GM20000 (cell line): Measurements from ENCODE around the gene INPP1.
"Not testable (repeated sequence)": the region's sequence is repeated elsewhere in the genome, so short reads cannot be mapped to it uniquely, and the experiment has no call there.

Source experiments
- DNase-seq: peaks from one replicate; pipeline ENCODE4 v3.0.0; 2012; ENCODE audit warnings: low spot score
- CTCF ChIP-seq: IDR thresholded peaks from 2 replicates; pipeline ENCODE4 v1.5.1; 2012; ENCODE audit warnings: mild to moderate bottlenecking, control low read depth; ENCODE audit errors: extremely low read depth, missing control alignments

The INPP1 gene

GRCh38 chr2:190311893-190312634, 31.3 kb upstream of the INPP1 start:
- no peak for TF ChIP-seq CTCF
- DNase-seq = no peak

DNA sequence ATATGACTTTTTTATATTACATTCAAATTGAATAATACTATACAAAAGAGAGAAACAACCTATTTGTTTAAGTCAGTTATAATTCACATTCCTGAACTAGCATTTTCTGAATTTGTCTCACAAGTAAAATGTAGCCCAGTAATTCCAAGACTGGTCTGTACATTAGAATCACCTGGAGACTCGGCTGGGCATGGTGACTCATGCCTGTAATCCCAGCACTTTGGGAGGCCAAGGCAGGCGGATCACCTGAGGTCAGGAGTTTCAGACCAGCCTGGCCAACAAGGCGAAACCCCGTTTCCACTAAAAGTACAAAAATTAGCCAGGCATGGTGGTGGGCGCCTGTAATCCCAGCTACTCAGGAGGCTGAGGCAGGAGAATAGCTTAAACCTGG, 30.8 kb upstream of the INPP1 start:
- DNase-seq = not testable (repeated sequence)

DNA sequence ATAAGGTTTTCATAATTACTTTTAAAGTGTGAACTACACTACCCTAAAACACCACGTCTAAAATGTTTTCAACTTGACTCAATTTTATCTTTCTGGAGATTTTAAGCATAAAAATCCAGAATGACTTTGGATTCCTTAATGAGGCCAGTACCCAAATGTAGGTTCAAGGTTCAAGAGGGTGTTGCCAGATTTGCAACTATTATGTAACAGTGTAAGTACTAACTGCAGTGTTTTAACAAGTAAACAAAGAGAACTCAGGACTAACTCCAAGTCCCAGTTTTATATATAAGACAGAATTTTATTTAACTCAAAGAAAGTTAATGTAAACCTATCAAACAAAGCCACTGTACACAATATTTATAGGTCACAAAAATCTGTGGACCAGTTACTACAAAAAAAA, 29.5 kb upstream of the INPP1 start:
- TF ChIP-seq CTCF = no peak
- DNase-seq = no peak

GRCh38 chr2:190315273-190315672, 28.1 kb upstream of the INPP1 start:
- DNase-seq = no peak

DNA sequence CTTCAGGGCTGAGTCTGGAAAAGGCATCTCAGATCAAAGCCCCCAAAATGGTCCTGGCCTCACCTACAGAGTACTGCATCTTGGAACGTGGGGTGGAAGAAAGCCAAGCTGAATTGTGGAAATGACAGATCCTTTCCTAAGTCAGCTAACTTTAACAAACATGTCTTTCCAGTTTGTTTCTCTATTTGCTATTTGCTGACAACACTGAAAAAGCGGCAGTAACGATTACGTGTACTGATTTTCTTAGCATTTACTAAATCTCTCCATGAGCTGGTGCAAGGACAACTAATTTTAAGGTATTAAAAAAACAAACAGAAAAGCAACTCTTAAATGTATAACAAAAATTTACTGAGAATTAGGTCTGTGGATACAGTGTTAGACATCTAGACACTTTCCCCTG, 24.9 kb upstream of the INPP1 start:
- no peak for DNase-seq
- no peak for TF ChIP-seq CTCF

More at GRCh38 chr2:190315273-190315672, 28.1 kb upstream of the INPP1 start:
- no peak for TF ChIP-seq CTCF

- peak; percentile 8 for DNase-seq
- TF ChIP-seq CTCF = no peak
Measured at GRCh38 chr2:190318931-190319554, 24.3 kb upstream of the INPP1 start.

DNA sequence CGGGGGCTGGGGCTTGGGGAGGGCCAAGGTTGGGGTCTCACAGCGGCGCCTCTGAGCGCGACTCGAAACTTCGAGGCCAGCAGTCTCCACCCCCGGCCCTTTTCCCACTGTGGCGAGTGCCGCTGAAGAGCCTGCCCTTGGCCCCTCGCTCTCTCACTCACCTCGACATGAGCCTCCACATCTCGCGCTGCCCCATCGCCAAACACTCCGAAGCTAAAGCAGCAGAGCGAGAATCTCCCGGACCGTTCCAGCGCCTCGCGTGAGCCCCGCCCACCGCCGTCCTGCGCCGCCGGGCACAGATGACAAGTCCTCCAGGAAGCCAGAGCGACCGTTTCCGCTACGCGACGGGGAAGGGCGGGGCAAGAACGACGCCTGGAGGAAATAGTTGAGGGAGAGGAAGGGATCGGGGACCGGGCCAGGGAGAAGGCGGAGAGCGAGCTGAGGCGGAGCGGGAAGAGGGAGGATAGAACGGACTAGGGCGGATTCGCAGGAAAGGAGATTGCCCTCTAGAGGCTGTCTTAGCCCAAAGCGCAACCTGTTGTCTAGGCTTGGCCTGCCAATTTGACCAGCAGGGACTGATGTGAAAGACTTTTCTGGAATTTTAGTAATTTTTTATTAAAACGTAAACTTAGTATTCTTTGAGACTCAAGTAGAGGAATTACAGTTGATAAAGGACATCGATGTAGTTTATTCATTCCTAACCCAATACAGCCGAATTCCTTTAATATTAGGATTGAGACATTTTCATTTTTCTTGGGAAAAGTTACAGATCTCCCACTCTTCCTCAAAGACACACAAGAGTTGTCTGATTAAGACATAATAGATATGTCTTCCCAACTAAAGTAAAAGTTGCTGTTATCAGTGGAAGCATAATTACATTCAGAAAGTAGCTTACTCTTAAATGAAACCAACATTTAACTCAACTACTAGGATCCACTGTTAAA, 23.6 kb upstream of the INPP1 start, which contains the start of gene HIBCH:
Gene HIBCH (minus strand): TSS at position 272 of the 944 bp plus-strand sequence. CDS start 76 bp downstream, at position 196.
- peak; percentile 41 for TF ChIP-seq CTCF

More for the DNA sequence above, 23.6 kb upstream of the INPP1 start, which contains the start of gene HIBCH:
- DNase-seq = peak; percentile 82
